K562 (cell line): Measurements from ENCODE around the gene LMAN2. TPM values are rescaled to one million over a fixed set of nuclear protein-coding genes. Genes with fewer than 3 reads are reported as not detected.

Experiments used
- AFF4 ChIP-seq: sonication (generic); formaldehyde crosslinking; IDR thresholded peaks from 2 replicates; pipeline ENCODE4 v1.8.0; 2023; ENCODE audit warnings: mild to moderate bottlenecking, missing genetic modification reagents
- E2F6 ChIP-seq, 2 experiments: IDR thresholded peaks; 2 replicates each; pipeline ENCODE4 v1.6.1; 2011; ENCODE audit warnings: borderline replicate concordance in 1 of 2, control low read depth in 1 of 2, low read depth in 1 of 2, low read length in 1 of 2, mild to moderate bottlenecking in 1 of 2, mixed read lengths in 1 of 2, moderate library complexity in 1 of 2; ENCODE audit not compliant: insufficient read depth in 1 of 2, insufficient read length in 1 of 2, poor library complexity in 1 of 2, severe bottlenecking in 1 of 2; ENCODE audit errors: extremely low read depth in 1 of 2
- ELF1 ChIP-seq: fragments of 200-800 bp; sonication (Bioruptor generic); IDR thresholded peaks from 2 replicates; pipeline ENCODE4 v1.6.1; 2016; ENCODE audit warnings: missing genetic modification characterization, missing compliant biosample characterization
- JUND ChIP-seq, 2 experiments: IDR thresholded peaks; 2 replicates in 1 of 2; 3 replicates in 1 of 2; pipeline ENCODE4 v1.6.1; 2011; ENCODE audit warnings: borderline replicate concordance in 2 of 2, low read depth in 2 of 2, low read length in 2 of 2, improper control_type of control experiment in 1 of 2, missing biosample characterization in 1 of 2, missing genetic modification characterization in 1 of 2, missing genetic modification reagents in 1 of 2
- KLF16 ChIP-seq: IDR thresholded peaks from 2 replicates; pipeline ENCODE4 v1.6.1; 2016; ENCODE audit warnings: antibody characterized with exemption
- RNF2 ChIP-seq: sonication (generic); IDR thresholded peaks from 2 replicates; pipeline ENCODE4 v1.6.1; 2016
- TRIM25 ChIP-seq: fragments of 450-650 bp; IDR thresholded peaks from 2 replicates; pipeline ENCODE4 v1.7.0; 2016; ENCODE audit warnings: borderline replicate concordance
- ZBTB26 ChIP-seq: fragments of 450-650 bp; formaldehyde crosslinking; IDR thresholded peaks from 2 replicates; pipeline ENCODE4 v1.4.0; 2022; ENCODE audit warnings: missing genetic modification characterization
- ZNF311 ChIP-seq: fragments of 250-450 bp; sonication (Bioruptor Pico); IDR thresholded peaks from 2 replicates; pipeline ENCODE4 v1.4.0; 2020; ENCODE audit warnings: mild to moderate bottlenecking, moderate library complexity
- polyA plus RNA-seq, 8 experiments: library from polyadenylated mRNA; depleted of rRNA in 4 of 8; stranded (reverse) in 5 of 8; unstranded in 3 of 8; fragments of >200 nt; fragmentation: Nextera tagmentation in 2 of 8; fragmentation: Illumina TruSeq in 1 of 8; extraction: Ambion mirVana in 2 of 8; extraction: Trizol in 1 of 8; gene quantifications; 2 replicates each; pipeline versions ENCODE4 v1.2.1 to v1.2.3, GENCODE V29; 2011 to 2014; ENCODE audit warnings: inconsistent platforms in 1 of 8, missing spikeins in 1 of 8
- total RNA-seq, 7 experiments: library from RNA; depleted of rRNA in 6 of 7; stranded (reverse); fragments of >200 nt in 6 of 7; fragmentation: Illumina TruSeq in 2 of 7; extraction: Trizol in 2 of 7; gene quantifications; 2 replicates each; pipeline versions ENCODE4 v1.2.1 to v1.2.3, GENCODE V29; 2011 to 2021; ENCODE audit warnings: low replicate concordance in 1 of 7
- TF ChIP-seq, protein P1 (sequence below): fragments of 450-650 bp; conservative IDR thresholded peaks from 2 replicates; pipeline ENCODE4 v1.6.1; 2016; ENCODE audit warnings: missing genetic modification characterization, low read depth, mild to moderate bottlenecking, missing compliant biosample characterization, moderate library complexity
- TF ChIP-seq, protein P2 (sequence below): fragments of 250-450 bp; sonication (Bioruptor Pico); IDR thresholded peaks from 2 replicates; pipeline ENCODE4 v1.5.0; 2021; ENCODE audit warnings: mild to moderate bottlenecking, borderline replicate concordance

The LMAN2 gene
- total and polyA plus RNA-seq, 9 of the 15 experiments (the other 6 are each of a cell fraction or from before 2014, with no cell fraction given) = 2.7 to 254 (median 136) TPM

GRCh38 chr5:177378884-177379883, 27.7 kb upstream of the LMAN2 start (continued):
- TF ChIP-seq ZBTB26 (CRISPR knock-in tag) (peak; percentile 32; the same call in 1 of the 2 replicates), ZNF311 (CRISPR knock-in tag) (peak; percentile 77; the same call in 1 of the 2 replicates), E2F6 (IDR thresholded peaks at IDR 0.05; ENCODE audit: borderline replicate concordance in 1 of 2, extremely low read depth in 1 of 2, insufficient read depth in 1 of 2, insufficient read length in 1 of 2, low read depth in 1 of 2, low read length in 1 of 2, poor library complexity in 1 of 2, severe bottlenecking in 1 of 2) (peak in 1 of 2 experiments; percentile 48), TRIM25 (peak; percentile 91), RNF2 (0 out of 2 replicates have a peak, but pooled peaks have one; percentile 7), KLF16 (no peak), ELF1 (0 out of 2 replicates have a peak, but pooled peaks have one; percentile 11), JUND (IDR thresholded peaks at IDR 0.05; ENCODE audit: borderline replicate concordance, low read depth, low read length) (peak; percentile 80), JUND (tag; IDR thresholded peaks at IDR 0.05; ENCODE audit: borderline replicate concordance, low read depth, low read length) (peak; percentile 93), AFF4 (CRISPR knock-in tag) (peak; percentile 52; the same call in 1 of the 2 replicates)
- TF ChIP-seq, protein P1, sequence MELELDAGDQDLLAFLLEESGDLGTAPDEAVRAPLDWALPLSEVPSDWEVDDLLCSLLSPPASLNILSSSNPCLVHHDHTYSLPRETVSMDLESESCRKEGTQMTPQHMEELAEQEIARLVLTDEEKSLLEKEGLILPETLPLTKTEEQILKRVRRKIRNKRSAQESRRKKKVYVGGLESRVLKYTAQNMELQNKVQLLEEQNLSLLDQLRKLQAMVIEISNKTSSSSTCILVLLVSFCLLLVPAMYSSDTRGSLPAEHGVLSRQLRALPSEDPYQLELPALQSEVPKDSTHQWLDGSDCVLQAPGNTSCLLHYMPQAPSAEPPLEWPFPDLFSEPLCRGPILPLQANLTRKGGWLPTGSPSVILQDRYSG = peak; percentile 95
- TF ChIP-seq, protein P2, sequence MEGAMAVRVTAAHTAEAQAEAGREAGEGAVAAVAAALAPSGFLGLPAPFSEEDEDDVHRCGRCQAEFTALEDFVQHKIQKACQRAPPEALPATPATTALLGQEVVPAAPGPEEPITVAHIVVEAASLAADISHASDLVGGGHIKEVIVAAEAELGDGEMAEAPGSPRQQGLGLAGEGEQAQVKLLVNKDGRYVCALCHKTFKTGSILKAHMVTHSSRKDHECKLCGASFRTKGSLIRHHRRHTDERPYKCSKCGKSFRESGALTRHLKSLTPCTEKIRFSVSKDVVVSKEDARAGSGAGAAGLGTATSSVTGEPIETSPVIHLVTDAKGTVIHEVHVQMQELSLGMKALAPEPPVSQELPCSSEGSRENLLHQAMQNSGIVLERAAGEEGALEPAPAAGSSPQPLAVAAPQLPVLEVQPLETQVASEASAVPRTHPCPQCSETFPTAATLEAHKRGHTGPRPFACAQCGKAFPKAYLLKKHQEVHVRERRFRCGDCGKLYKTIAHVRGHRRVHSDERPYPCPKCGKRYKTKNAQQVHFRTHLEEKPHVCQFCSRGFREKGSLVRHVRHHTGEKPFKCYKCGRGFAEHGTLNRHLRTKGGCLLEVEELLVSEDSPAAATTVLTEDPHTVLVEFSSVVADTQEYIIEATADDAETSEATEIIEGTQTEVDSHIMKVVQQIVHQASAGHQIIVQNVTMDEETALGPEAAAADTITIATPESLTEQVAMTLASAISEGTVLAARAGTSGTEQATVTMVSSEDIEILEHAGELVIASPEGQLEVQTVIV (CRISPR knock-in tag) = 0 out of 2 replicates have a peak, but pooled peaks have one; percentile 16
